ENCODE results near the gene IMPDH2. TPM values are rescaled to one million over a fixed set of nuclear protein-coding genes. Genes with fewer than 3 reads are reported as not detected.

IMPDH2 gene
- total RNA-seq, 6 donors from 2014 or later: 67.1 to 142 (median 97.3) TPM

DNA sequence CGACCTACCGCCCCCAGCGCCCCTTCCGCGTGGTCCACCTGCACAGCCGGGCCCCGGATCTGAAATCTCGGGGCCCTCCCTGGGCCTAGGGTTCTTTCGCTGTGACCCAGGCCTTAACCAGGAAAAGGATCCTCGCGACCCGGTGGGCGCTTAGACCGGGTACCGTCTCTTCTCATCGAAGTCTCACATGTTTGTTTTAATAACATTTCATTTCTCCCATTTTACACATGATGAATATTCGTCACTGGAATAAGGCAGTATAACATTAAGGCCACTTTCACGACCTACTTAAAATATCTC, 10.5 kb downstream of the IMPDH2 start:
- Histone ChIP-seq H3K27me3 (no peaks in the 10 kb centered on the region), H3K9me3 (no peaks in the 10 kb centered on the region), H3K4me1 (peaks cover 38 to 50% (median 43%) of the 10 kb centered on the region in 4 donors), H3K36me3 (peaks cover 11 to 37% (median 30%) of the 10 kb centered on the region in 4 donors), H3K27ac (peak overlapping the region; percentile 80 to 88 (median 82)), H3K4me3 (peak overlapping the region; percentile 63 to 97 (median 88))
- TF ChIP-seq POLR2AphosphoS5 (IDR thresholded peaks at IDR 0.05) (no peak), POLR2A (IDR thresholded peaks at IDR 0.05) (no peak), EP300 (IDR thresholded peaks at IDR 0.05) (no peak)
- TF ChIP-seq, protein P1, sequence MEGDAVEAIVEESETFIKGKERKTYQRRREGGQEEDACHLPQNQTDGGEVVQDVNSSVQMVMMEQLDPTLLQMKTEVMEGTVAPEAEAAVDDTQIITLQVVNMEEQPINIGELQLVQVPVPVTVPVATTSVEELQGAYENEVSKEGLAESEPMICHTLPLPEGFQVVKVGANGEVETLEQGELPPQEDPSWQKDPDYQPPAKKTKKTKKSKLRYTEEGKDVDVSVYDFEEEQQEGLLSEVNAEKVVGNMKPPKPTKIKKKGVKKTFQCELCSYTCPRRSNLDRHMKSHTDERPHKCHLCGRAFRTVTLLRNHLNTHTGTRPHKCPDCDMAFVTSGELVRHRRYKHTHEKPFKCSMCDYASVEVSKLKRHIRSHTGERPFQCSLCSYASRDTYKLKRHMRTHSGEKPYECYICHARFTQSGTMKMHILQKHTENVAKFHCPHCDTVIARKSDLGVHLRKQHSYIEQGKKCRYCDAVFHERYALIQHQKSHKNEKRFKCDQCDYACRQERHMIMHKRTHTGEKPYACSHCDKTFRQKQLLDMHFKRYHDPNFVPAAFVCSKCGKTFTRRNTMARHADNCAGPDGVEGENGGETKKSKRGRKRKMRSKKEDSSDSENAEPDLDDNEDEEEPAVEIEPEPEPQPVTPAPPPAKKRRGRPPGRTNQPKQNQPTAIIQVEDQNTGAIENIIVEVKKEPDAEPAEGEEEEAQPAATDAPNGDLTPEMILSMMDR (IDR thresholded peaks at IDR 0.05): no peak
- DNase-seq (no peak), ATAC-seq (ENCODE audit: low FRiP score in 2 of 2) (no peak)
- WGBS, 2 donors: 2 to 4% methylated on average over 13 to 17 of the region's 18 CpGs

DNA sequence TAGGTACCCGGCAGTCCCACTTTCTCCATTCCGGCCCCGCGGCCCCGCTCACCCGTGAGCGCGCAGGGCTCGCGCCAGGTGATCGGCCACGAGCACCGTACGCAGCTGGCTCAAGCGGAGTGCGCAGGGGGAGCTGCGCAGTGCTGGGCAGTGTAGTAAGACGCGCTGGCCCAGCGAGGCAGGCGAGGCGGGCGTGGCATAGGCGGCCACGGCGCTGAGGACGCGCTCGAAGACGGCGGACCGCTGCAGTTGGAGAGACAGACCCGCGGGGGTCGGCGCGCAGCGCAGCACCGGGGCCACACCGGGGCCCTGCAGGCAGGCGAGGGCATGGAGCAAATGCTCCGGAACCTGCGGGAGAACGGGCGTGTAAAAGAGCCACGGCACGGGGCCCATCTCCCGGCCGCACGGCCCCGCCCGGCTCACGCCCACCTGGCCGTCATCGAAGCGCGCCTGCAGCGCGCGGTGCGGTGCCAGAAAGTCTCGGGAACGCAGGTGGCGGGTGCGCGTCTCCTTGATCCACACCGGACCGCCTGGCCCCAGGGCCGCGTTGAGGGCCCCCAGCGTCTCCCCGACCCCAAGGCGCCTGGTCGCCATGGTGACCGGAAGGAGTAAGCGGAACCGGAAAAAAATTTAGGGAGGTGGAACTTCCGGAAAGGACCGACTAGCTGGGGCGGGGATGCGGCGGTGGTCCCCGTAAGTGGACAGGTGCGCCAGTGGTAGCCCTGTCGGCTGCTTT, 11.1 kb downstream of the IMPDH2 start, which contains the start of gene DALRD3:
Gene DALRD3 (minus strand): TSS at position 610 of the 736 bp plus-strand sequence. CDS start 16 bp downstream, at position 594.
- Histone ChIP-seq H3K9me3 (no peaks in the 10 kb centered on the region), H3K4me3 (peak within 1 kb of the TSS; percentile 63 to 97 (median 88)), H3K36me3 (peaks cover 11 to 36% (median 30%) of the 10 kb centered on the region in 4 donors), H3K27ac (peak within 1 kb of the TSS; percentile 80 to 100 (median 82)), H3K27me3 (no peaks in the 10 kb centered on the region), H3K4me1 (peaks cover 33 to 44% (median 39%) of the 10 kb centered on the region in 4 donors)
- WGBS, 2 donors: 0% methylated on average over 25 to 66 of the region's 85 CpGs
- TF ChIP-seq EP300 (IDR thresholded peaks at IDR 0.05): no peak
- TF ChIP-seq, protein P1 (IDR thresholded peaks at IDR 0.05): peak in 3 of 6 experiments; percentile 5 to 16 (median 9)
- TF ChIP-seq POLR2AphosphoS5 (IDR thresholded peaks at IDR 0.05): peak; percentile 48 to 55
- peak; percentile 62 to 76 (median 69) for TF ChIP-seq POLR2A (IDR thresholded peaks at IDR 0.05)
- DNase-seq: peak; percentile 71 to 94
- ATAC-seq (ENCODE audit: low FRiP score in 2 of 2): peak in 1 of 2 donors; percentile 26

DNA sequence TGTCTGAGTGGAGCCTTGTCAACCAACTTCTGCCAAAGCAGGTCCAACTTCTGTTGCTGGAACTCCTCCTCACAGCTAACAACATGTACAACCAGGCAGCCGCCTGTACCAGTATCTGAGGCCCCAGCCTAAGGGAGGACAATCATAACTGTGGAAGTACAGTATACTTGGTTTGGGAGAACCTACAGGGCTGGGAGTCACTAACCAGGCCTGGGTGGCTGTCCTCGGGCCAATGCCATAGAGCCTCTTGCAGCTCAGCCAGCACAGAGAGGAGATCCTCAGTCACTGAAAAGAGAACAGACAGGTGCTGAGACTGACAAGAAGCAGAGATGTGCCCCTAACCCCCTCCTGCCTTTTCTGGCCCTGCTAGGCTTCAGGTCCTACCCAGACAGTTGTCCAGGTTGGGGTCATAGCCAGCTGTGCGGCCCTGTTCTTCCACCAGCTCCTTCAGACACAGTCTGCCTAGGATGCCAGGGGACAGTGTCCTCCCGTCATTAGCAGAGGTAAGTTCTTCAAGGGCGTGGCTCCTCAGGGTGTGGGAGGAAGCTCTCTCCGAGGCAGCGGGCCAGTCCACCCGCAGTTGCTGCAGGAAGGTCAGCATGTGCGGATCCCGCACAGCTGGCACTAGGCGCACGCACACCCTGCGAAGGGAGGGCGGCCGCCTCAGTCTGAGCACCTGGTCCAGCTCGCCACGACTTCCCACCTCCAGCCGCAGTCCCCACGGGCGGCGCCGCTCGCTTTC, 11.8 kb downstream of the IMPDH2 start:
- peaks cover 11 to 42% (median 34%) of the 10 kb centered on the region in 4 donors for H3K36me3 ChIP-seq
- WGBS, 2 donors: 4 to 19% methylated on average over 9 to 11 of the region's 23 CpGs
- DNase-seq (no peak), ATAC-seq (ENCODE audit: low FRiP score in 2 of 2) (no peak)
- peak overlapping the region; percentile 80 to 88 (median 82) for H3K27ac ChIP-seq
- no peaks in the 10 kb centered on the region for H3K27me3 ChIP-seq
- H3K4me1 ChIP-seq: peaks cover 26 to 37% (median 31%) of the 10 kb centered on the region in 4 donors
- no peak for TF ChIP-seq POLR2AphosphoS5 (IDR thresholded peaks at IDR 0.05)
- TF ChIP-seq, protein P1 (IDR thresholded peaks at IDR 0.05): no peak
- peak overlapping the region; percentile 63 to 97 (median 88) for H3K4me3 ChIP-seq
- H3K9me3 ChIP-seq: no peaks in the 10 kb centered on the region

DNA sequence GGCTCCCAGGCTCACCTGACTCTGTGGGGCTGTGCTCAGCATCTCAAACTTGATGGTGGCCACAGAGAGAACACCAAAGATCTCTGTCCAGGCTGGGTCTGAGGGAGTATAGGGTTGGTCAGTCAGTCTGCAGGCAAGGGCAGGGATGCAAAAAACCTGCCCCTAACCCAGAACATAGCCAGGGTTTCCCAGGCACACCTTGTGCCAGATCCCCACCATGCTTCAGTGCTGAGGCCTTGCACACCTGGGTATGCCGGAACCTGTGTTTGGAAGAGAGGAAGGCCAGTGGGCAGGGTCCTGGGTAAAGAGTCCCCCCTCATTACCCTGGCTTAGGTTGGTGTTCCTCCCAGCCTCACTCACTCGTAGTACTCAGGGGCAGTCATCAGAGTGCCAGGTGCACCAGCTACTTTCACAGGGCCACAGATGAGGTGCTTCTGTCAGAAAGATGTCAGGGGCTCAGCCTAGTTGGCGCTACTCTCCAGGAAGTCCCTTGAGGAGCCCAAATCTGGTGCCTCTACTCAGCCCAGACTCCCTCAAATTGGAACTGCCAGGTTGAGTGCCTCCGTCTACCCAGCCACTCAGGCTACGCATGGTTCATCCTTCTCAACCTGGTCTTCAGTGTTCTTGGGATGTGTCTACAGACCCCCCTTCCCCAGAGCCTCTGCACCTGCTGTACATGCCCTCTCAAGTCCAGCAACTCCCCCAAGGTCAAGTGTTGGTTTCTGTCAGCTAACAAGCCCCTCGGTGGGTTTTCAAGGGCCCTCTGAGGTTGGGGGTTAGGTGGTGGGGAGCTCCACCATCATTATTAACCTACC, 12.6 kb downstream of the IMPDH2 start:
- Histone ChIP-seq H3K4me1 (peaks cover 26 to 36% (median 31%) of the 10 kb centered on the region in 4 donors), H3K9me3 (no peaks in the 10 kb centered on the region), H3K4me3 (no peak overlapping the region), H3K27me3 (no peaks in the 10 kb centered on the region), H3K36me3 (peaks cover 11 to 50% (median 42%) of the 10 kb centered on the region in 4 donors), H3K27ac (peak overlapping the region in 1 of 4 donors; percentile 88)
- TF ChIP-seq POLR2A (IDR thresholded peaks at IDR 0.05): no peak
- 93 to 95% methylated on average over 5 to 6 of the region's 6 CpGs for WGBS, 2 donors
- DNase-seq: no peak
- no peak for ATAC-seq (ENCODE audit: low FRiP score in 2 of 2)
